GM12801 (cell line): ENCODE results near the gene PNMA1.

ENCODE experiments used
- CTCF ChIP-seq: IDR thresholded peaks from one replicate; pipeline ENCODE4 v1.5.1; 2011; ENCODE audit warnings: control low read depth; ENCODE audit not compliant: insufficient read length; ENCODE audit errors: extremely low read depth

PNMA1 gene

GRCh38 chr14:73743431-73743931 is 29.3 kb upstream of the PNMA1 start:
- no peak for TF ChIP-seq CTCF

- no peak for TF ChIP-seq CTCF
Observed at GRCh38 chr14:73742520-73743238, 28.5 kb upstream of the PNMA1 start.

- TF ChIP-seq CTCF: no peak
Observed at GRCh38 chr14:73741876-73742519, 27.8 kb upstream of the PNMA1 start.

- TF ChIP-seq CTCF: no peak
Observed at GRCh38 chr14:73741386-73741875, 27.2 kb upstream of the PNMA1 start.

GRCh38 chr14:73740618-73741326 is 26.6 kb upstream of the PNMA1 start:
- TF ChIP-seq CTCF: no peak

GRCh38 chr14:73739899-73740617 is 25.9 kb upstream of the PNMA1 start:
- TF ChIP-seq CTCF: no peak
